Ishikawa (cell line): ENCODE data around the gene KRT23.

Experiments used
- CEBPB ChIP-seq: IDR thresholded peaks from 2 replicates; pipeline ENCODE4 v1.6.1; 2012
- CREB1 ChIP-seq: IDR thresholded peaks from 2 replicates; pipeline ENCODE4 v1.6.1; 2012; ENCODE audit warnings: low read depth
- EGR1 ChIP-seq: IDR thresholded peaks from 2 replicates; pipeline ENCODE4 v1.6.1; 2012
- EP300 ChIP-seq: IDR thresholded peaks from 2 replicates; pipeline ENCODE4 v1.6.1; 2012; ENCODE audit warnings: borderline replicate concordance
- FOXM1 ChIP-seq: IDR thresholded peaks from 2 replicates; pipeline ENCODE4 v1.6.1; 2012; ENCODE audit warnings: low read depth, borderline replicate concordance
- NFIC ChIP-seq: IDR thresholded peaks from 2 replicates; pipeline ENCODE4 v1.6.1; 2012
- RAD21 ChIP-seq: IDR thresholded peaks from 2 replicates; pipeline ENCODE4 v1.6.1; 2012; ENCODE audit warnings: low read depth
- TAF1 ChIP-seq: IDR thresholded peaks from 2 replicates; pipeline ENCODE4 v1.6.1; 2012; ENCODE audit warnings: low read depth, mild to moderate bottlenecking
- TCF12 ChIP-seq: IDR thresholded peaks from 2 replicates; pipeline ENCODE4 v1.6.1; 2012; ENCODE audit warnings: low read depth
- TEAD4 ChIP-seq: IDR thresholded peaks from 2 replicates; pipeline ENCODE4 v1.6.1; 2012
- YY1 ChIP-seq: IDR thresholded peaks from 2 replicates; pipeline ENCODE4 v1.6.1; 2012; ENCODE audit warnings: low read depth
- ZBTB7A ChIP-seq: IDR thresholded peaks from 2 replicates; pipeline ENCODE4 v1.6.1; 2012; ENCODE audit warnings: low read depth
- TF ChIP-seq, protein P1 (sequence below): IDR thresholded peaks from 2 replicates; pipeline ENCODE4 v1.6.1; 2012; ENCODE audit warnings: low read depth, mild to moderate bottlenecking
- TF ChIP-seq, protein P2 (sequence below): IDR thresholded peaks from 2 replicates; pipeline ENCODE4 v1.6.1; 2012
- TF ChIP-seq, protein P3 (sequence below): IDR thresholded peaks from 2 replicates; pipeline ENCODE4 v1.6.1; 2012

Gene KRT23

DNA sequence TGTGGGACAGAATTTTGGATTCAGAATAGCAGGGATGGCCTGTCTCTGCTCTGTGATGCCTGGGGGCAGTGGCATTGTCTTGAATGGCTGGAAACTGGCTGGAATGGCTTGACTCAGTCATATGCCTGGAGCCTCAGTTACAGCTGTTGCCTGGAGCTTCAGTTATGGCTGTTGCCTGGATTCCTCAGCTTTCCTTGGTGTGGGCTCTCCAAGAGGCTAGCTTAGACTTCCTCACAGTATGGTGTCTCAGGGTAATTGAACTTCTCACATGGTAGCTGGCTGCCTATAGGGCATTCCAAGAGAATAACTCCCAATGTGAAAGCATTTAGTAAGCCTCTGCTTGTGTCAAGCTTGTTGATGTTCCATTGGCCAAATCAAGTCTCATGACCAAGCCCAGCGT is 21.1 kb downstream of the KRT23 start:
- no peak for TF ChIP-seq FOXM1
- no peak for TF ChIP-seq EP300
- TF ChIP-seq TAF1 = no peak
- TF ChIP-seq TCF12 = no peak
- TF ChIP-seq, protein P1, sequence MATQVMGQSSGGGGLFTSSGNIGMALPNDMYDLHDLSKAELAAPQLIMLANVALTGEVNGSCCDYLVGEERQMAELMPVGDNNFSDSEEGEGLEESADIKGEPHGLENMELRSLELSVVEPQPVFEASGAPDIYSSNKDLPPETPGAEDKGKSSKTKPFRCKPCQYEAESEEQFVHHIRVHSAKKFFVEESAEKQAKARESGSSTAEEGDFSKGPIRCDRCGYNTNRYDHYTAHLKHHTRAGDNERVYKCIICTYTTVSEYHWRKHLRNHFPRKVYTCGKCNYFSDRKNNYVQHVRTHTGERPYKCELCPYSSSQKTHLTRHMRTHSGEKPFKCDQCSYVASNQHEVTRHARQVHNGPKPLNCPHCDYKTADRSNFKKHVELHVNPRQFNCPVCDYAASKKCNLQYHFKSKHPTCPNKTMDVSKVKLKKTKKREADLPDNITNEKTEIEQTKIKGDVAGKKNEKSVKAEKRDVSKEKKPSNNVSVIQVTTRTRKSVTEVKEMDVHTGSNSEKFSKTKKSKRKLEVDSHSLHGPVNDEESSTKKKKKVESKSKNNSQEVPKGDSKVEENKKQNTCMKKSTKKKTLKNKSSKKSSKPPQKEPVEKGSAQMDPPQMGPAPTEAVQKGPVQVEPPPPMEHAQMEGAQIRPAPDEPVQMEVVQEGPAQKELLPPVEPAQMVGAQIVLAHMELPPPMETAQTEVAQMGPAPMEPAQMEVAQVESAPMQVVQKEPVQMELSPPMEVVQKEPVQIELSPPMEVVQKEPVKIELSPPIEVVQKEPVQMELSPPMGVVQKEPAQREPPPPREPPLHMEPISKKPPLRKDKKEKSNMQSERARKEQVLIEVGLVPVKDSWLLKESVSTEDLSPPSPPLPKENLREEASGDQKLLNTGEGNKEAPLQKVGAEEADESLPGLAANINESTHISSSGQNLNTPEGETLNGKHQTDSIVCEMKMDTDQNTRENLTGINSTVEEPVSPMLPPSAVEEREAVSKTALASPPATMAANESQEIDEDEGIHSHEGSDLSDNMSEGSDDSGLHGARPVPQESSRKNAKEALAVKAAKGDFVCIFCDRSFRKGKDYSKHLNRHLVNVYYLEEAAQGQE = no peak
- no peak for TF ChIP-seq TEAD4
- TF ChIP-seq CREB1 = no peak
- TF ChIP-seq, protein P2, sequence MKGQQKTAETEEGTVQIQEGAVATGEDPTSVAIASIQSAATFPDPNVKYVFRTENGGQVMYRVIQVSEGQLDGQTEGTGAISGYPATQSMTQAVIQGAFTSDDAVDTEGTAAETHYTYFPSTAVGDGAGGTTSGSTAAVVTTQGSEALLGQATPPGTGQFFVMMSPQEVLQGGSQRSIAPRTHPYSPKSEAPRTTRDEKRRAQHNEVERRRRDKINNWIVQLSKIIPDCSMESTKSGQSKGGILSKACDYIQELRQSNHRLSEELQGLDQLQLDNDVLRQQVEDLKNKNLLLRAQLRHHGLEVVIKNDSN = no peak
- TF ChIP-seq EGR1 = no peak
- TF ChIP-seq, protein P3, sequence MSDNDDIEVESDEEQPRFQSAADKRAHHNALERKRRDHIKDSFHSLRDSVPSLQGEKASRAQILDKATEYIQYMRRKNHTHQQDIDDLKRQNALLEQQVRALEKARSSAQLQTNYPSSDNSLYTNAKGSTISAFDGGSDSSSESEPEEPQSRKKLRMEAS = no peak

DNA sequence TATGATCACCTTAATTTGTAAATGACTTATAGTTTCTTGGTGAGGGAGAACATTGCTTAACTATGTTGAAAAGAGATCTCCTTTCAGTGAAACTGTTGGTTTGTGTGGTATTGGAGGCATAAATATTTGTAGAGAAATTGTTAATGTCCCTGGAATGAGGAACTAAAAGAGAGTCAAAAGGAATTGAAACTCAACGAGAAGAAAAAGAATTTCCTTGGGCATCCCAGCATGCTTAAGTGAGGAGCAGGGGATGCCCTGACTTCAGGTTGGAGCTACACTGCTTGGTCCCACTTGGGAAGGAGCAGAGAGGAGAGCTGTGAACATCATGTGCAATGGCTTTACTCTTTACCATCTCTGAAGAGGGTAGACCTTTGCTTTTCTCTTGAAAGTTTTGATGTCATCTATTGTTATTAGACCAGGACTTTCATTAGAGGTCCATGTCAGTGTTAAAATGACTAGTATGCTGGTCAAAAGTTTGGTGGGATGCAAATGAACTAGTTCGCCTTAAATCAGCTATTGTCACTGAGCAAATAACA is 21.7 kb downstream of the KRT23 start:
- TF ChIP-seq CEBPB (no peak), ZBTB7A (no peak), YY1 (no peak), CREB1 (no peak)

DNA sequence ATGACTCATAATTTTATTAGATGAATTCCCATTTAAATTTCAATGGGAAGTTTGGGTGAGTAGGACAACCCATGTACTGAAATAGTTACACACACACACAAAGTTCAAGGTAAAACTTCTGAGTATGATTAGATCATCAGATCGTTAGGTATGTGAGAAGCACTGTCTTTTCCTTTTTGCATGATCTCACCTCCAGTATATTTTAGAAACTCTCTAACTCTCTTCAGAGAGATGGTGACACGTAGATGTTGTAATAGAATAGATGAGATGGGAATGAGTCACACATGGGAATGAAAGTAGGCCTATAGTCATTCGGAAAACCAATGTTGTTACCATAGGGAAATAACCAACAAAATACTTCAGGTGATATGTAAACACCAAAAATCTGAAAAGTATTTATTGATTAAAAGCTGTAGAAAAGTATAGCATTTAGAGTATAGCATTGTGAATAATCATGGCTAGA is 22.2 kb downstream of the KRT23 start:
- TF ChIP-seq RAD21 = no peak
- TF ChIP-seq EP300 = peak; percentile 27; the same call in 1 of the 2 replicates
- no peak for TF ChIP-seq YY1
- TF ChIP-seq TCF12 = no peak
- TF ChIP-seq NFIC = no peak
- peak; percentile 60; the same call in 1 of the 2 replicates for TF ChIP-seq FOXM1
- no peak for TF ChIP-seq TAF1

DNA sequence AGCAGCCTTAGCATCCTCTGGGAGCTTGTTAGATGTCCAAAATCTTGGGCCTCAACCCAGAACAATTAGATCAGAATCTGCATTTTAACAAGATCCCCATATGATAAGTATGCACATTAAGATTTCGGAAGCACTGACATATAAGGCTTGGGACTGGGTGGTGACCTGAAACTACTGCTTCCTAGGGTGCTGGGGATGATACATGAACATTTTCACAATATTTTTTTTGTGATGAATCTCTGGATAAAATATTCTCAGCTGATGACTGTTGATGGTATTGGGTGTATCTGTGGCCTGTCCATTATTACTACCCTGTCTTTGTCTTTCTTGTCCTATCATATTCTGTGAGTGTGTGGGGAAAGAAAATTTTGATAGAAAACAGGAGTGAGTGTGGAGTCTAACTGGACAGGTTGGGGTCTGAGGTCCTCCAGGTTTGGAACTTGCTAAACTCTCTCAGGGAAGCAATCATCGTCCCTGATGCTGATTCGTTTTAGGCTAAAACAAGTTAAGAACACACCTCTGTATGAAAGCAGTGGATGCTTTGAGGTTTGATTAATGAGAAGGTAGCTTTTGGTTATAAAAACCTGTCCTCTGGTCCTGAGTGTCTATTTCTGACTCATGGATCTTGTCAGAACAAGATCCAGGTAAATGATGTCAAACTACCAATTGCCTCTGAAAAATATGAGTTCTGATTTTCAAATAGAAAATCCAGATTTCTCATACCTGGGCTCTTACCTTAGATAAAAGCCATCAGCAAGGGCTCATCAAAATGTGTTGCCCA is 23.2 kb downstream of the KRT23 start:
- TF ChIP-seq CEBPB = no peak
- TF ChIP-seq, protein P2 = no peak
- no peak for TF ChIP-seq ZBTB7A
- no peak for TF ChIP-seq YY1
- no peak for TF ChIP-seq CREB1
- TF ChIP-seq TEAD4 = no peak
- no peak for TF ChIP-seq EGR1
- no peak for TF ChIP-seq FOXM1
- no peak for TF ChIP-seq EP300
- no peak for TF ChIP-seq TCF12
- TF ChIP-seq RAD21 = no peak
- TF ChIP-seq, protein P1 = no peak

DNA sequence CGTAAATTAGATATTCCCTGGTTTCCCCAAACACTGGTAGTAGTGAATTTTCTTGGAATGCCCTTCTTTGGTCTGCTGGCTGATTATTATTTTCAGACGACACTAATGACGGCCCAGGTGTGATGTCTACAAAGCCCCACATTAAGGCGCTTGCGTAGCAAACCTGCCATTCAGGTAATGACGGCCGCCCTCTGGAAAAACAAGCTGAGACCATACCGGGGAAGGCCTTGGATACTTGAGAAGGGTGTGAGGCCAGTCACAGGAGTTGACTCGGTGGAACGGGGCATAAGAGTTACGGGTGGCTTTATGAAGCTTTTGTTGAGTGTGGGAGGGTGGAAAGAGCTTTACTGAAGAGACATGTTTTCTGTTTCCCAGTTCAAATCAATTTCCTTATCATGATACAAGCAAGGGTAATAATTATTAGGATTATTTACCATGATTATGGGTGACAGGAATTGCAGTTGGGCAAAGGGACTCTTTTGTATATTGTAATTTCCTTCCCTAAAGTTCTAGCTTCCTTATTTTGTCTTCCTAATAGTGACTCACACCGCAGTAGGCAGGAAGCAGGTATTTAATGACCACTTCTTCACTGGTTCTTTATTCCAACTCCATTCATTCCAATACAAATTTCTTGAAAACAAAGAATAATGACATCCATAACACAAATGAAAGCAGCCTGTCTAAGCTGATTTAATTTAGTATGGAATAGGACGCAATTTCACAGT is 24.8 kb downstream of the KRT23 start:
- TF ChIP-seq ZBTB7A = no peak
- TF ChIP-seq TCF12 = no peak
- no peak for TF ChIP-seq EGR1
- TF ChIP-seq, protein P3 = no peak

DNA sequence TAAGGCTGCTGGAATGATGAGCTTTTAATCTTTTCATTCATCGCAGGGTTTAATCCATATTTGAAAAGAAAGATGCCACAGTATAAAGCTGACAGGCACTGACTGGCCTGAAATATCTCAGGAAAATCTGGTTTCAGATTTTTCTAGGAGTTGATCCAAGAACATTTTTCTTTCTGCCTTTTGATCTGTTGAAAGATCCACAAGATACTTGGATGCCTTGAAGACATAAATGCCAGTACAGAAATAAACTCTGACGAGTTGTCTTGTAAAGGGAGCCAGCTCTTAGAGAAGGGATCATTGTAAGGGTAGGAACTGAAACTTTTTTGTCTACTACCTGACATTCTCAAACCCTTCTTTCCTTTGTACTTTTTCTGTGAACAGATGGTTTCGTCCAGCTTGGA is 27.0 kb downstream of the KRT23 start:
- no peak for TF ChIP-seq CEBPB
- TF ChIP-seq TEAD4 = no peak
- TF ChIP-seq, protein P3 = no peak
